Prostate gland (tissue), 2 donors: ENCODE data around the gene VPS18.

ENCODE experiments used
- CTCF ChIP-seq, 4 experiments: fragments of 200-600 bp in 2 of 4; fragments of 450-650 bp in 2 of 4; sonication (generic) in 2 of 4; IDR thresholded peaks; 1 replicate in 3 of 4; 2 replicates in 1 of 4; pipeline ENCODE4 v1.5.1; 2016 to 2019; ENCODE audit warnings: antibody characterized with exemption in 4 of 4, mild to moderate bottlenecking in 2 of 4, moderate library complexity in 2 of 4
- POLR2A ChIP-seq: fragments of 450-650 bp; IDR thresholded peaks from one replicate; pipeline ENCODE4 v1.6.1; 2016; ENCODE audit warnings: antibody characterized with exemption, mild to moderate bottlenecking
- POLR2AphosphoS5 ChIP-seq: sonication (generic); formaldehyde crosslinking; IDR thresholded peaks from one replicate; pipeline ENCODE4 v1.6.1; 2017; ENCODE audit warnings: antibody characterized with exemption

GRCh38 chr15:40929660-40930429, 35.6 kb downstream of the VPS18 start:
- TF ChIP-seq CTCF (IDR thresholded peaks at IDR 0.05) (no peak), POLR2A (no peak), POLR2AphosphoS5 (no peak)
